GM06990 (cell line): ENCODE measurements around the gene DACH1.

Experiments used
- DNase-seq: peaks from one replicate; pipeline ENCODE4 v3.0.0-alpha.2; 2011; ENCODE audit not compliant: insufficient read length; ENCODE audit errors: extremely low read depth
- H3K27me3 ChIP-seq: replicated peaks from 2 replicates; pipeline ENCODE4 v1.6.0; 2011; ENCODE audit warnings: low read length; ENCODE audit not compliant: control insufficient read depth, insufficient read depth
- H3K36me3 ChIP-seq: 2 replicates; pipeline ENCODE4 v1.5.1; 2011; ENCODE audit warnings: low read length; ENCODE audit not compliant: control insufficient read depth, insufficient read depth
- H3K4me3 ChIP-seq: replicated peaks from 2 replicates; pipeline ENCODE4 v1.5.1; 2011; ENCODE audit warnings: low read depth, mild to moderate bottlenecking, control low read depth, low read length
- CTCF ChIP-seq: IDR thresholded peaks from 2 replicates; pipeline ENCODE4 v1.5.1; 2011; ENCODE audit warnings: low read length, control low read depth, mild to moderate bottlenecking, inconsistent platforms; ENCODE audit not compliant: insufficient read depth, poor library complexity, severe bottlenecking

The DACH1 gene

GRCh38 chr13:71632206-71632605 lies 234.8 kb downstream of the DACH1 start:
- TF ChIP-seq CTCF: no peak
- H3K27me3 ChIP-seq: no peaks in the 10 kb centered on the region
- no peak overlapping the region for H3K4me3 ChIP-seq
- H3K36me3 ChIP-seq: no peaks in the 10 kb centered on the region
- DNase-seq: no peak

DNA sequence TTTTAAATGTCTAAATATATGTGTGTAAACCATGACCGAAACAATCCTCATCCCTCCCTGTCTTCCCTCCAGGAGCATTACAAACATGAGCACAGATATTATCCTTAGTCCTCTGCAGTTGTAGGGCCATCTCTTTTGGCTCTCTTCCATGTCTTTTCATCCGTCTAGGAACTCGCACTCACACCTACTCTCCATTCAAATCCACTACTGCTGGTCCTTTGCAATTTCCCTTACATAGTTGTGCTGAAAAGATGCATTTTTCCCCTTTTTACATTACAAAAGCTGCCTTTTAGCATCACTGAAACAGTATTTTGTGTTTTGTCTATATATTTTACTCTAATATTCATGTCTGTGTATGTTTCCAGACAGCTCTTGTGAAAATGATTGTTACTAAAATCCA lies 237.8 kb downstream of the DACH1 start:
- no peak for DNase-seq
- Histone ChIP-seq H3K4me3 (no peak overlapping the region), H3K27me3 (no peaks in the 10 kb centered on the region), H3K36me3 (no peaks in the 10 kb centered on the region)
- no peak for TF ChIP-seq CTCF

DNA sequence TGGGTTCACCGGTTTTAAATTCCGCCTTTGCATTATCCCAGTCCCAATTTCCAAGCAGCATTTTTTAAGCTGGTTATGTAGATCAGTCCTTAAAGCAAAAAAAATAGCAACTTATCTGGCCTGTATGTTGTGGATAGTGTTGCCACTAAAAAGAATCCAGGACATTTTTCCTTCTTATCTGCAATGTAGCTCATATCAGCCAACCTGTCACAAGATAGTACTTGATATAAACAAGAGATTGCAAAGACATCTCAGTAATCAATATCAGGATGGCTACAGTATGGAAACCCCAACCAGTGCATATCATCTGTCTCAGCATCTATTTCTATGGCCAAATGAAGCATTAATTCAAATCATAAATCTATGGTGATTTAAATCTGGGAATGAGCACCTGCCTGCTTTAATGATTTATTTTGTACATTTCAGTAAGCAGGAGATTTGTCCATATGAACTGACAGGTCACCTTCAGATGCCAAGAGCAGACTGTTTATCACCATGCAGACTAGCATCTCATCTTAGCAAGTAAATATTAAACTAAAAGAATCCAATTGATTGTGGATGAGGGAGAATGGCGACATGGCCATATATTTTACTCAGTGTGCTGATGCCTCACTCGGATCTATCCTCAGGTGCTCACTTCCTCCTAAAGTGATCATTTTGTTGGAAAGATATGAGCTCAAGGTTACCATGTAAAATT lies 240.4 kb downstream of the DACH1 start:
- DNase-seq: no peak
- no peaks in the 10 kb centered on the region for H3K36me3 ChIP-seq
- no peaks in the 10 kb centered on the region for H3K27me3 ChIP-seq
- no peak overlapping the region for H3K4me3 ChIP-seq
- TF ChIP-seq CTCF: no peak

- TF ChIP-seq CTCF: no peak
- no peak overlapping the region for H3K4me3 ChIP-seq
- H3K27me3 ChIP-seq: no peaks in the 10 kb centered on the region
- no peaks in the 10 kb centered on the region for H3K36me3 ChIP-seq
- no peak for DNase-seq
These were observed 241.3 kb downstream of the DACH1 start for GRCh38 chr13:71625694-71626093.

GRCh38 chr13:71624653-71625600 lies 242.1 kb downstream of the DACH1 start:
- TF ChIP-seq CTCF: no peak
- DNase-seq: no peak
- Histone ChIP-seq H3K36me3 (no peaks in the 10 kb centered on the region), H3K4me3 (no peak overlapping the region), H3K27me3 (no peaks in the 10 kb centered on the region)
